Retinal pigment epithelial cell (primary cell): ENCODE measurements around the gene SCYGR1.
"Not testable (repeated sequence)": the region's sequence is repeated elsewhere in the genome, so short reads cannot be mapped to it uniquely, and the experiment has no call there.

ENCODE experiments used
- DNase-seq: peaks from one replicate; pipeline ENCODE4 v3.0.0-alpha.2; 2010; ENCODE audit warnings: low read depth
- H3K4me3 ChIP-seq: 2 replicates; pipeline ENCODE4 v1.5.1; 2011; ENCODE audit warnings: mild to moderate bottlenecking, low read length, control low read depth, moderate library complexity
- CTCF ChIP-seq: conservative IDR thresholded peaks from 2 replicates; pipeline ENCODE4 v1.5.1; 2011; ENCODE audit warnings: low read depth, low read length, control low read depth, inconsistent platforms

The SCYGR1 gene

GRCh38 chr2:227370791-227371312 is 16.9 kb downstream of the SCYGR1 start:
- peak; percentile 42 for DNase-seq
- TF ChIP-seq CTCF = no peak
- H3K4me3 ChIP-seq = no peak overlapping the region

- no peak overlapping the region for H3K4me3 ChIP-seq
- TF ChIP-seq CTCF = no peak
- no peak for DNase-seq
Observed at GRCh38 chr2:227370092-227370491, 17.7 kb downstream of the SCYGR1 start.

- no peak for DNase-seq
- no peak overlapping the region for H3K4me3 ChIP-seq
- no peak for TF ChIP-seq CTCF
Observed at GRCh38 chr2:227368574-227368973, 19.2 kb downstream of the SCYGR1 start.

- H3K4me3 ChIP-seq = no peak overlapping the region
- no peak for TF ChIP-seq CTCF
- DNase-seq = no peak
Observed at GRCh38 chr2:227367427-227367795, 20.3 kb downstream of the SCYGR1 start.

- no peak for DNase-seq
- no peak overlapping the region for H3K4me3 ChIP-seq
- TF ChIP-seq CTCF = no peak
Observed at GRCh38 chr2:227366769-227367426, 20.9 kb downstream of the SCYGR1 start.

DNA sequence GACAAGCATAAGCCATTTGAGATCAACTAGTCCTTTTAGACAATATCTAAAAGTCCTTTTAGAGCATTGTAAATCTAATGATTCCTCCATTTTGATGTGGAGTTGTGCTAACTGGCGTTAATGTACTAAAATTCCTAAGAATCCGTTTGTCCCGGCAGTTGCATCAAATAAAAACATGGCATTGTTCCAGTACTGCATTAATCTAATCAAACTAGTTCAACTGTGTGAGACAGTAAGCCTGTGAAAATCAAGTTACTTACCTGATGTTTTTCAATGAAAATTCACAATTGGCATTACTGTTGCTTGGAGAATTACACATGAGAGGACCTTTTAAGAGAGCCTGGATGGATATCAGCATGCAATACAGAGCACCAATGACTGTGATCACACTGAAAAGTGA is 21.9 kb downstream of the SCYGR1 start:
- no peak for TF ChIP-seq CTCF
- peak; percentile 71 for DNase-seq

DNA sequence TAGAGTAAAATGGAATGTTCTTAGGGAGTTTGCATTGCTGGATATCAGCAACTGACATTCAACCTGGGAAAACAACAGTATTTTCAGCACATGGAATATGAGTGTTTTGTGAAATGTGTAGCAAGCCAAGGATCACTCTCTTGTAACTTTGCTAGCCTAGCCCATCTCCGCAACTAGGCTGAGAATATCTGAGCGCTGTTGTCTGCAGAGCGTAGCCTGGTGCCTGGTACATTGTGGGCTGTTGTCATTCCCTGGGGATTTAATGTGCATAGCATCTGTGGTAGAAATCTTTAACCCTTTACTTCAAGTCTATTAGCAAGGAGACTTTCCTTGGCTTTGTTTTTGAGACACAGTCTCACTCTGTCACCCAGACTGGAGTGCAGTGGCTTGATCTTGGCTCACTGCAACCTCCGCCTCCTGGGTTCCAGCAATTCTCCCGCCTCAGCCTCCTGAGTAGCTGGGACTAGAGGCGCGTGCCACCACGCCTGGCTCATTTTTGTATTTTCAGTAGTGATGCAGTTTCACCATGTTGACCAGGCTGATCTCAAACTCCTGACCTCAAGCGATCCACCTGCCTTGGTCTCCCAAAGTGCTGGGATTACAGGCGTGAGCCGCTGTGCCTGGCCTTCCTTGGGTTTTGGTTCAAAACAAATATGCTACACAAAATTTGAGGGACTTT is 23.0 kb downstream of the SCYGR1 start:
- not testable (repeated sequence) for H3K4me3 ChIP-seq
- peak; percentile 81 for DNase-seq

More for the DNA sequence above, 21.9 kb downstream of the SCYGR1 start:
- no peak overlapping the region for H3K4me3 ChIP-seq
